ENCODE measurements around the gene ZNF324B. TPM values are rescaled to one million over a fixed set of nuclear protein-coding genes. Genes with fewer than 3 reads are reported as not detected.

The ZNF324B gene
- total and polyA plus RNA-seq, 2 of the 4 experiments (the other 2 are of a cell fraction): 3.5 to 4.1 TPM

DNA sequence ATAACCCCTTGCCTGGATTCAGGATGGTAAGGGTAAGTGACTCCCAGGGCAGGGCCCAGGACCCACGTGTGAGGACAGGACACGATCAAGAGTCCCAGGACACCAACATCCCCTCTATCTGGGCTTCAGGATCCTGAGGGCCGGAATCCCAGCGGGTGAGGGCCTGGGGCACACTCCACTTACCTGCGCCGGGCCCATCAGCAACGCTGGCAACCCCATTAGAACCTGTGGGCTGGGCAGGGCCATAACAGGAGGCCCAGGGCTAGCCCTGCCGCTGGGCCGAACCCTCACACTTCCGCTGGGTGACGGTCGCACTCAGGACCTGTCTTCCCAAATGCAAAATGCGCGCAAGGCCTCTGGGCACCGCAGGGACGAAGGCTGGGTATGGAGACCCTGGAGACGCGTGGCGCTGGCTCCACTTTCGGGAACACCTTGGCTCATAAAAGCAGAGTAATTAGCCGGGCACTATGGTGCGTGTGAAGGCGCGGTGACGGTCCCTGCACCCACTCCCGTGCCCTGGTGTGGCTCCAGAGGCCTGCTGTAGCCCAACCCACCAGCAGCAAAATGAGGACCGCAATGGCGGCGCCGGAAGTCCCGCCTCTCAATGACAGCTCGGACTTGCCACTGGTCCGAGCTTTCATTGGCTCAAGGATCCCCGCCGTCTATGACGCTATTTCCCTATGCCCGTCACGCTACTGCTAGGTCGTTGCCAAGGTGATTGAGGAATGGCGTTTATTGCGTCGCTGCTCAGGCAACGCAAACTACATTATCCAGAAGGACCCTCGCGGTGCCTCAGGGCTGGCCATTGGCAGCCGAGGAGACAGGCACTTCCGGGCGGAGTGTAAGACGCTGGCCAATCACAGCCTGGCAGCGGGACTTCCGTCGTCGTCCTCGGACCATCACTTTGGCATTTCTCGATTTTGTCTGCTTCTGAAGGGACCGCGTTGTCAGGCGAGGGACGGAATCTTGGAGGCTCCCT, 11.6 kb upstream of the ZNF324B start, which contains the start of gene ZNF132:
Gene ZNF132, minus strand, starts transcription at position 578 of the 979 bp plus-strand sequence. Its CDS starts 332 bp downstream, at position 246.
- peaks cover 30% of the 10 kb centered on the region for H3K9me3 ChIP-seq (ENCODE audit: control insufficient read depth, insufficient read depth, low read length)
- dilution Hi-C loops (cut with HindIII; ENCODE audit: low sequenced_read_pairs, unreplicated experiment): no loop called here
- peak; percentile 62 for TF ChIP-seq BHLHE40 (IDR thresholded peaks at IDR 0.05; ENCODE audit: low read depth, low read length)
- 0 out of 2 replicates have a peak, but pooled peaks have one; percentile 6 for TF ChIP-seq RFX5 (IDR thresholded peaks at IDR 0.05; ENCODE audit: low read depth, low read length)
- TF ChIP-seq MXI1 (IDR thresholded peaks at IDR 0.05; ENCODE audit: borderline replicate concordance, low read depth, low read length): peak; percentile 58
- no peak for TF ChIP-seq MAFK (IDR thresholded peaks at IDR 0.05; ENCODE audit: low read depth, low read length)
- TF ChIP-seq RCOR1 (IDR thresholded peaks at IDR 0.05; ENCODE audit: insufficient replicate concordance, low read length): no peak
- TF ChIP-seq CEBPB (IDR thresholded peaks at IDR 0.05; ENCODE audit: low read depth, low read length): peak; percentile 86
- no peak for TF ChIP-seq SMC3 (IDR thresholded peaks at IDR 0.05; ENCODE audit: low read depth, low read length)
- TF ChIP-seq, protein P1, sequence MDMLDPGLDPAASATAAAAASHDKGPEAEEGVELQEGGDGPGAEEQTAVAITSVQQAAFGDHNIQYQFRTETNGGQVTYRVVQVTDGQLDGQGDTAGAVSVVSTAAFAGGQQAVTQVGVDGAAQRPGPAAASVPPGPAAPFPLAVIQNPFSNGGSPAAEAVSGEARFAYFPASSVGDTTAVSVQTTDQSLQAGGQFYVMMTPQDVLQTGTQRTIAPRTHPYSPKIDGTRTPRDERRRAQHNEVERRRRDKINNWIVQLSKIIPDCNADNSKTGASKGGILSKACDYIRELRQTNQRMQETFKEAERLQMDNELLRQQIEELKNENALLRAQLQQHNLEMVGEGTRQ (IDR thresholded peaks at IDR 0.05; ENCODE audit: low read depth, low read length): peak; percentile 3; the same call in 1 of the 2 replicates
- TF ChIP-seq POLR2A (IDR thresholded peaks at IDR 0.05; ENCODE audit: low read depth, low read length): peak; percentile 87
- TF ChIP-seq NFE2L2 (IDR thresholded peaks at IDR 0.05; ENCODE audit: low read depth, low read length): no peak
- H3K36me3 ChIP-seq (ENCODE audit: control insufficient read depth, insufficient read depth, low read length): peaks cover 17% of the 10 kb centered on the region
- no peak within 1 kb of the TSS for H2BK120ac ChIP-seq (ENCODE audit: low read depth, low read length)
- no peak within 1 kb of the TSS for H3K56ac ChIP-seq (ENCODE audit: extremely low read depth, insufficient read depth, low read length)
- H4K20me1 ChIP-seq (ENCODE audit: insufficient read depth, low read length): no peaks in the 10 kb centered on the region
- no peaks in the 10 kb centered on the region for H3K9me1 ChIP-seq (ENCODE audit: insufficient read depth, low read length)
- H3K4ac ChIP-seq (ENCODE audit: low read depth, low read length): peak within 1 kb of the TSS; percentile 85
- H4K5ac ChIP-seq (ENCODE audit: low read depth, low read length): peak within 1 kb of the TSS; percentile 84
- peak within 1 kb of the TSS; percentile 65 for H3K4me3 ChIP-seq (ENCODE audit: insufficient read depth, low read depth, low read length)
- ATAC-seq (ENCODE audit: low read depth) (peak; percentile 98), DNase-seq (peak; percentile 100)
- no peaks in the 10 kb centered on the region for H3K27me3 ChIP-seq (ENCODE audit: control insufficient read depth, insufficient read depth, low read length)
- H3K14ac ChIP-seq (replicated peaks; ENCODE audit: low read depth, low read length): peak within 1 kb of the TSS; percentile 84
- in situ Hi-C loops (cut with MboI; ENCODE audit: low sequenced_read_pairs): no loop called here
- peak within 1 kb of the TSS; percentile 96 for H2AK9ac ChIP-seq (replicated peaks; ENCODE audit: low read depth, low read length, poor library complexity)
- H2AK5ac ChIP-seq (ENCODE audit: low read depth, low read length): peak within 1 kb of the TSS; percentile 74
- H2AFZ ChIP-seq (replicated peaks; ENCODE audit: low read length, poor library complexity): peak within 1 kb of the TSS; percentile 95
- ChIA-PET POLR2A (ENCODE audit: unreplicated experiment) (no interaction called here), CTCF (no interaction called here)
- peak within 1 kb of the TSS; percentile 61 for H3K27ac ChIP-seq (ENCODE audit: insufficient read depth, low read length)
- H2BK20ac ChIP-seq (ENCODE audit: low read depth, low read length): no peak within 1 kb of the TSS
- peak within 1 kb of the TSS; percentile 57 for H3K9ac ChIP-seq (ENCODE audit: low read depth, low read length)
- 3% methylated on average over 35 of the region's 59 CpGs; no CpG with 5 or more reads in 1 of the 2 experiments for WGBS, 2 experiments (ENCODE audit: extremely low coverage in 2 of 2, insufficient read length in 1 of 2)
- H3K4me2 ChIP-seq (ENCODE audit: low read depth, low read length): peak within 1 kb of the TSS; percentile 73
- peak within 1 kb of the TSS; percentile 55; the same call in 1 of the 2 replicates for H3K23ac ChIP-seq (ENCODE audit: low read depth, low read length)
- BruUV-seq (replicated peaks): no TSS peak
- H3K79me1 ChIP-seq (ENCODE audit: low read depth in 1 of 2, low read length in 2 of 2): peaks cover 17 to 36% of the 10 kb centered on the region in 2 experiments
- no peak within 1 kb of the TSS for H2BK15ac ChIP-seq (ENCODE audit: low read depth, low read length)
- peak within 1 kb of the TSS; percentile 47 to 95 for H4K8ac ChIP-seq (ENCODE audit: low read depth in 2 of 2, low read length in 2 of 2)
- intact Hi-C loops (cut with micrococcal nuclease): loop anchor here (2.0 kb wide), 1 partner anchor 31 kb away; the partner anchor contains the start of gene ZNF584
- peaks cover 3% of the 10 kb centered on the region; the same call in 1 of the 2 replicates for H3K4me1 ChIP-seq (ENCODE audit: control insufficient read depth, insufficient read depth, low read length)
- H2BK5ac ChIP-seq (ENCODE audit: low read depth, low read length, poor library complexity, severe bottlenecking): peak within 1 kb of the TSS; percentile 45
- peak within 1 kb of the TSS; percentile 7; the same call in 1 of the 2 replicates for H3K18ac ChIP-seq (ENCODE audit: low read depth, low read length)
- H4K91ac ChIP-seq (ENCODE audit: insufficient read depth, low read depth, low read length): peak within 1 kb of the TSS; percentile 72
